Ishikawa (cell line): ENCODE results near the gene NCKIPSD.

Source experiments
- CEBPB ChIP-seq: IDR thresholded peaks from 2 replicates; pipeline ENCODE4 v1.6.1; 2012
- CREB1 ChIP-seq: IDR thresholded peaks from 2 replicates; pipeline ENCODE4 v1.6.1; 2012; ENCODE audit warnings: low read depth
- EGR1 ChIP-seq: IDR thresholded peaks from 2 replicates; pipeline ENCODE4 v1.6.1; 2012
- EP300 ChIP-seq: IDR thresholded peaks from 2 replicates; pipeline ENCODE4 v1.6.1; 2012; ENCODE audit warnings: borderline replicate concordance
- FOXM1 ChIP-seq: IDR thresholded peaks from 2 replicates; pipeline ENCODE4 v1.6.1; 2012; ENCODE audit warnings: low read depth, borderline replicate concordance
- NFIC ChIP-seq: IDR thresholded peaks from 2 replicates; pipeline ENCODE4 v1.6.1; 2012
- RAD21 ChIP-seq: IDR thresholded peaks from 2 replicates; pipeline ENCODE4 v1.6.1; 2012; ENCODE audit warnings: low read depth
- REST ChIP-seq: IDR thresholded peaks from 2 replicates; pipeline ENCODE4 v1.6.1; 2012; ENCODE audit warnings: low read depth, mild to moderate bottlenecking
- TAF1 ChIP-seq: IDR thresholded peaks from 2 replicates; pipeline ENCODE4 v1.6.1; 2012; ENCODE audit warnings: low read depth, mild to moderate bottlenecking
- TCF12 ChIP-seq: IDR thresholded peaks from 2 replicates; pipeline ENCODE4 v1.6.1; 2012; ENCODE audit warnings: low read depth
- TEAD4 ChIP-seq: IDR thresholded peaks from 2 replicates; pipeline ENCODE4 v1.6.1; 2012
- YY1 ChIP-seq: IDR thresholded peaks from 2 replicates; pipeline ENCODE4 v1.6.1; 2012; ENCODE audit warnings: low read depth
- ZBTB7A ChIP-seq: IDR thresholded peaks from 2 replicates; pipeline ENCODE4 v1.6.1; 2012; ENCODE audit warnings: low read depth
- TF ChIP-seq, protein P1 (sequence below): IDR thresholded peaks from 2 replicates; pipeline ENCODE4 v1.6.1; 2012
- TF ChIP-seq, protein P2 (sequence below): IDR thresholded peaks from 2 replicates; pipeline ENCODE4 v1.6.1; 2012

Gene NCKIPSD

DNA sequence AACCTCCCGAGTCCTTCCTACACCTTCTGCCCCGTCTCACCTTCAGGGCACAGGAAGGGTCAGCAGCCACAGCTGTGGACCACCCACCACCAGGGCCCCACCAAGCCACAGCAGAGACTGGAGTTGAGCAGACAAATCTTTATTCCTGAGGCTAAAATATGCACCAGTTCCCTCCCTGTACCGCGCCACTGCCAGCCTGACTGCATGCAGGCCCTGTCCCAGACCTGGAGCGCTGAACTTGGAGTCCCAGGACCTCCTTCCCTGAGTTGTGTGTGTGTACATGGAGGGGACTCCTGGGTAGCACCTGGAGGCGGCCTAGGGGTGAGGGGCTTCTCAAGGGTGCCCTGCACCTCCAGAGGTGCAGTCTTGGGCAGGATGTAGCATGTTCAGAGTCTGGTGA lies 60.1 kb downstream of the NCKIPSD start:
- TF ChIP-seq ZBTB7A (no peak), RAD21 (no peak), TEAD4 (no peak), TAF1 (no peak), TCF12 (no peak), EP300 (no peak), YY1 (no peak), CREB1 (no peak), FOXM1 (no peak), CEBPB (no peak), REST (no peak), NFIC (no peak), EGR1 (no peak)
- TF ChIP-seq, protein P1, sequence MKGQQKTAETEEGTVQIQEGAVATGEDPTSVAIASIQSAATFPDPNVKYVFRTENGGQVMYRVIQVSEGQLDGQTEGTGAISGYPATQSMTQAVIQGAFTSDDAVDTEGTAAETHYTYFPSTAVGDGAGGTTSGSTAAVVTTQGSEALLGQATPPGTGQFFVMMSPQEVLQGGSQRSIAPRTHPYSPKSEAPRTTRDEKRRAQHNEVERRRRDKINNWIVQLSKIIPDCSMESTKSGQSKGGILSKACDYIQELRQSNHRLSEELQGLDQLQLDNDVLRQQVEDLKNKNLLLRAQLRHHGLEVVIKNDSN: no peak
- TF ChIP-seq, protein P2, sequence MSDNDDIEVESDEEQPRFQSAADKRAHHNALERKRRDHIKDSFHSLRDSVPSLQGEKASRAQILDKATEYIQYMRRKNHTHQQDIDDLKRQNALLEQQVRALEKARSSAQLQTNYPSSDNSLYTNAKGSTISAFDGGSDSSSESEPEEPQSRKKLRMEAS: no peak

GRCh38 chr3:48624767-48625166 lies 60.9 kb downstream of the NCKIPSD start:
- no peak for TF ChIP-seq TCF12
- no peak for TF ChIP-seq FOXM1

- TF ChIP-seq CEBPB (no peak), ZBTB7A (no peak), CREB1 (no peak)
- TF ChIP-seq, protein P1: peak; percentile 44; the same call in 1 of the 2 replicates
These were observed 61.7 kb downstream of the NCKIPSD start for GRCh38 chr3:48623851-48624547.
